IPS-NIHi7 (cell line): ENCODE results near the gene GGACT.

Experiments
- DNase-seq: peaks from one replicate; pipeline ENCODE4 v3.0.0; 2012; ENCODE audit warnings: mixed read lengths; ENCODE audit errors: extremely low spot score

GGACT gene

GRCh38 chr13:100547791-100548201, 40.8 kb downstream of the GGACT start:
- no peak for DNase-seq

- no peak for DNase-seq
These were observed 41.7 kb downstream of the GGACT start for GRCh38 chr13:100546713-100547405.

GRCh38 chr13:100545684-100546061, 42.9 kb downstream of the GGACT start:
- DNase-seq, result no peak

- no peak for DNase-seq
These were observed 43.5 kb downstream of the GGACT start for GRCh38 chr13:100544866-100545683.

GRCh38 chr13:100543872-100544602, 44.6 kb downstream of the GGACT start:
- no peak for DNase-seq

GRCh38 chr13:100542826-100543156, 45.8 kb downstream of the GGACT start:
- no peak for DNase-seq

GRCh38 chr13:100541897-100542825, 46.4 kb downstream of the GGACT start:
- no peak for DNase-seq

- no peak for DNase-seq
These were observed 48.0 kb downstream of the GGACT start for GRCh38 chr13:100540621-100541020.

GRCh38 chr13:100537951-100538462, 50.6 kb downstream of the GGACT start:
- DNase-seq, result no peak

GRCh38 chr13:100537486-100537885, 51.1 kb downstream of the GGACT start:
- DNase-seq, result no peak

GRCh38 chr13:100536643-100537180, 51.9 kb downstream of the GGACT start:
- DNase-seq, result no peak

GRCh38 chr13:100535426-100536135, 53.0 kb downstream of the GGACT start:
- DNase-seq, result no peak

- DNase-seq, result no peak
These were observed 53.7 kb downstream of the GGACT start for GRCh38 chr13:100534911-100535310.

GRCh38 chr13:100534147-100534843, 54.3 kb downstream of the GGACT start:
- no peak for DNase-seq

GRCh38 chr13:100533588-100534041, 55.0 kb downstream of the GGACT start:
- no peak for DNase-seq

GRCh38 chr13:100532836-100533435, 55.7 kb downstream of the GGACT start:
- DNase-seq, result no peak

- DNase-seq, result no peak
These were observed 56.4 kb downstream of the GGACT start for GRCh38 chr13:100532090-100532766.

GRCh38 chr13:100530671-100531213, 57.8 kb downstream of the GGACT start:
- DNase-seq, result no peak
